Tibial nerve (tissue), 4 donors: Measurements from ENCODE around the gene FYB1. TPM values are rescaled to one million over a fixed set of nuclear protein-coding genes. Genes with fewer than 3 reads are reported as not detected.

Experiments used
- DNase-seq, 2 donors: peaks; one replicate each; pipeline ENCODE4 v3.0.0-alpha.2; 2019; ENCODE audit warnings: low spot score in 2 of 2
- H3K27ac ChIP-seq, 4 donors: fragments of 200-600 bp; sonication (generic) in 3 of 4; one replicate each; pipeline ENCODE4 v1.5.1; 2017 to 2019; ENCODE audit warnings: mild to moderate bottlenecking in 1 of 4
- H3K27me3 ChIP-seq, 2 donors: fragments of 200-600 bp; sonication (generic) in 1 of 2; one replicate each; pipeline versions ENCODE4 v1.5.1 to v1.6.0; 2017 to 2019
- H3K36me3 ChIP-seq, 3 donors: fragments of 200-600 bp; sonication (generic); one replicate each; pipeline ENCODE4 v1.5.1; 2018 to 2019
- H3K4me1 ChIP-seq, 4 donors: fragments of 200-600 bp; sonication (generic) in 3 of 4; one replicate each; pipeline ENCODE4 v1.5.1; 2017 to 2019
- H3K4me3 ChIP-seq, 4 donors: fragments of 200-600 bp; sonication (generic) in 3 of 4; one replicate each; pipeline ENCODE4 v1.5.1; 2017 to 2019; ENCODE audit warnings: mild to moderate bottlenecking in 1 of 4, moderate library complexity in 1 of 4
- H3K9me3 ChIP-seq, 4 donors: fragments of 200-600 bp; sonication (generic) in 3 of 4; one replicate each; pipeline ENCODE4 v1.5.1; 2017 to 2019
- EP300 ChIP-seq, 2 donors: sonication (generic); formaldehyde crosslinking; IDR thresholded peaks; one replicate each; pipeline ENCODE4 v1.6.1; 2017; ENCODE audit warnings: antibody characterized with exemption in 2 of 2, mild to moderate bottlenecking in 1 of 2
- POLR2A ChIP-seq, 2 donors: fragments of 450-650 bp; IDR thresholded peaks; one replicate each; pipeline ENCODE4 v1.6.1; 2017; ENCODE audit warnings: antibody characterized with exemption in 2 of 2, mild to moderate bottlenecking in 2 of 2, moderate library complexity in 2 of 2
- WGBS, 2 donors: methylation state at CpG; one replicate each; pipeline ENCODE4 v1.1.5; 2018; 5-methylcytosine and 5-hydroxymethylcytosine counted together
- total RNA-seq, 4 donors: library from RNA; depleted of rRNA; stranded (reverse); fragments of >200 nt; gene quantifications; one replicate each; pipeline ENCODE4 v1.1.0, GENCODE V29; 2016
- TF ChIP-seq, protein P1 (sequence below), 5 experiments: fragments of 200-600 bp in 3 of 5; fragments of 450-650 bp in 2 of 5; sonication (generic) in 3 of 5; IDR thresholded peaks; one replicate each; pipeline ENCODE4 v1.5.1; 2016 to 2019; ENCODE audit warnings: antibody characterized with exemption in 5 of 5, mild to moderate bottlenecking in 3 of 5, moderate library complexity in 2 of 5

FYB1 gene
- total RNA-seq, 4 donors from 2014 or later = 6.7 to 25.1 (median 16.3) TPM

DNA sequence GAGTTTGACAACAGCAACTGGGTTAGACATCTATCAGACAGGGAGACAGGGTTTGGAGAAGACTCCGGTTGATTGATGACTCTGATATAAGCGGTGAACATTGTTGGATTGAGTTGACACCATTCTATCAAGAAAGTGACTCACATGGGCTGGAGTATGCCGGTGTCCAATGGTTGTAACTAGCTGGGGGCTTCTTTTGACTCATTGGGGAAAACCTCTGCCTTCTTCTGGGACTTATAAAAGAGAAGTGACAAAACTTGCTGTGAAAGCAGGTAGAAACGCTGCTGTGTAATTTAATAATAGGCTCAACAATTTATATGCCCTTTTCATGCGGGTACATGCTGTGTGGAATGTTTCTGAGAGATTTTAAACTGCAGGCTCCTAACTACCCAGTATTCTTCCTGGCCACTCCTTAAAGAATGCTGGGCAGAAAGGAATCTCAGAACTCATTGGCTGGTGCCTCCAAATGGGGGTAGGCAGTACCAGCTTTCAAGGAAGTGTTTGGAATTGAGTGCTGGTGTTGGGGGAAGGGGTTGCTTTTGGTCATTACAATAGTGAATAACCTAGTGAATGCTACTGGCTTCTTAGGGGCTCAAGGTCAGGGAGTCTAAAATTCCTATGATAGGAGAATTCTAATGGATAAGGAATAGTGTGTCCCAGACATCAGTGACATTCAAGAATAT, 43.9 kb downstream of the FYB1 start:
- H3K4me3 ChIP-seq = no peak overlapping the region
- TF ChIP-seq, protein P1, sequence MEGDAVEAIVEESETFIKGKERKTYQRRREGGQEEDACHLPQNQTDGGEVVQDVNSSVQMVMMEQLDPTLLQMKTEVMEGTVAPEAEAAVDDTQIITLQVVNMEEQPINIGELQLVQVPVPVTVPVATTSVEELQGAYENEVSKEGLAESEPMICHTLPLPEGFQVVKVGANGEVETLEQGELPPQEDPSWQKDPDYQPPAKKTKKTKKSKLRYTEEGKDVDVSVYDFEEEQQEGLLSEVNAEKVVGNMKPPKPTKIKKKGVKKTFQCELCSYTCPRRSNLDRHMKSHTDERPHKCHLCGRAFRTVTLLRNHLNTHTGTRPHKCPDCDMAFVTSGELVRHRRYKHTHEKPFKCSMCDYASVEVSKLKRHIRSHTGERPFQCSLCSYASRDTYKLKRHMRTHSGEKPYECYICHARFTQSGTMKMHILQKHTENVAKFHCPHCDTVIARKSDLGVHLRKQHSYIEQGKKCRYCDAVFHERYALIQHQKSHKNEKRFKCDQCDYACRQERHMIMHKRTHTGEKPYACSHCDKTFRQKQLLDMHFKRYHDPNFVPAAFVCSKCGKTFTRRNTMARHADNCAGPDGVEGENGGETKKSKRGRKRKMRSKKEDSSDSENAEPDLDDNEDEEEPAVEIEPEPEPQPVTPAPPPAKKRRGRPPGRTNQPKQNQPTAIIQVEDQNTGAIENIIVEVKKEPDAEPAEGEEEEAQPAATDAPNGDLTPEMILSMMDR (IDR thresholded peaks at IDR 0.05) = no peak
- TF ChIP-seq POLR2A (IDR thresholded peaks at IDR 0.05) = no peak
- no peak for TF ChIP-seq EP300 (IDR thresholded peaks at IDR 0.05)
- H3K27me3 ChIP-seq = no peaks in the 10 kb centered on the region
- no peaks in the 10 kb centered on the region for H3K36me3 ChIP-seq
- no peaks in the 10 kb centered on the region for H3K9me3 ChIP-seq
- no peak for DNase-seq
- H3K4me1 ChIP-seq = peaks cover 0 to 9% (median 0%) of the 10 kb centered on the region in 4 donors
- H3K27ac ChIP-seq = peak overlapping the region in 1 of 4 donors; percentile 12
- WGBS, 2 donors = 85 to 87% methylated on average over 5 of the region's 5 CpGs

GRCh38 chr5:39173069-39173468, 46.3 kb downstream of the FYB1 start:
- Histone ChIP-seq H3K4me3 (no peak overlapping the region), H3K9me3 (no peaks in the 10 kb centered on the region), H3K27me3 (no peaks in the 10 kb centered on the region), H3K4me1 (peaks cover 0 to 9% (median 0%) of the 10 kb centered on the region in 4 donors), H3K27ac (no peak overlapping the region), H3K36me3 (no peaks in the 10 kb centered on the region)
- DNase-seq = no peak
- TF ChIP-seq, protein P1 (IDR thresholded peaks at IDR 0.05) = no peak
- TF ChIP-seq POLR2A (IDR thresholded peaks at IDR 0.05) = no peak
- 92 to 98% methylated on average over 3 of the region's 3 CpGs for WGBS, 2 donors

- Histone ChIP-seq H3K4me1 (peaks cover 0 to 9% (median 0%) of the 10 kb centered on the region in 4 donors), H3K27ac (no peak overlapping the region), H3K36me3 (no peaks in the 10 kb centered on the region), H3K27me3 (no peaks in the 10 kb centered on the region), H3K9me3 (no peaks in the 10 kb centered on the region), H3K4me3 (no peak overlapping the region)
- DNase-seq = no peak
- TF ChIP-seq POLR2A (IDR thresholded peaks at IDR 0.05) (no peak), EP300 (IDR thresholded peaks at IDR 0.05) (no peak)
- TF ChIP-seq, protein P1 (IDR thresholded peaks at IDR 0.05) = no peak
- 92 to 93% methylated on average over 2 of the region's 2 CpGs for WGBS, 2 donors
Measured at GRCh38 chr5:39172593-39172992, 46.8 kb downstream of the FYB1 start.

GRCh38 chr5:39171647-39172046, 47.7 kb downstream of the FYB1 start:
- Histone ChIP-seq H3K27ac (no peak overlapping the region), H3K9me3 (no peaks in the 10 kb centered on the region), H3K36me3 (no peaks in the 10 kb centered on the region), H3K27me3 (no peaks in the 10 kb centered on the region), H3K4me1 (peaks cover 0 to 2% (median 0%) of the 10 kb centered on the region in 4 donors), H3K4me3 (no peak overlapping the region)
- 67 to 77% methylated on average over 4 of the region's 4 CpGs for WGBS, 2 donors
- TF ChIP-seq, protein P1 (IDR thresholded peaks at IDR 0.05) = no peak
- no peak for DNase-seq

DNA sequence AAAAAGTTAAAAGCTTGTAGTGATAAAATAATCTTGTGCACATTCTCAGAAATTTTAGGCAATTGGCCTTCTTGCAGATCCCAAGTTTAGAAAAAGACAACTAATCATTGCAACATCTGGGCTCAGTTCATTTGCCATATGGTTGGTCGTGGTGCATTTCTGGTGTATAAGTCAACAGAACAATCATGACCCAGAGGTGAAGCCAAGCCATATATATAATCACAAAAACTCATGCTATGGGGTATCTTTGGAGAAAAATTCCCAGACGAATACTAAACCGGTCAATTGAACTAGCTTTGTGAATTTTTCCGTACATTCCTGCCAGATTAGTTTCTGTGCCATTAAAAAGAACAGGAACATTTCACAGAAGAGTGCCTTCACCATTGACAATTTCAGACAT, 50.3 kb downstream of the FYB1 start:
- Histone ChIP-seq H3K9me3 (no peaks in the 10 kb centered on the region), H3K27me3 (no peaks in the 10 kb centered on the region), H3K4me3 (no peak overlapping the region), H3K27ac (no peak overlapping the region), H3K36me3 (no peaks in the 10 kb centered on the region), H3K4me1 (no peaks in the 10 kb centered on the region)
- 81 to 82% methylated on average over 4 of the region's 4 CpGs for WGBS, 2 donors
- no peak for TF ChIP-seq POLR2A (IDR thresholded peaks at IDR 0.05)
- no peak for TF ChIP-seq EP300 (IDR thresholded peaks at IDR 0.05)
- TF ChIP-seq, protein P1 (IDR thresholded peaks at IDR 0.05) = no peak
- no peak for DNase-seq
